Measurements from ENCODE around the gene CLDN11.

CLDN11 gene

GRCh38 chr3:170473358-170473757 lies 54.7 kb downstream of the CLDN11 start:
- no peak for DNase-seq

- DNase-seq = no peak
Measured at GRCh38 chr3:170475092-170475685, 56.5 kb downstream of the CLDN11 start.

GRCh38 chr3:170476291-170476690 lies 57.6 kb downstream of the CLDN11 start:
- DNase-seq = no peak

GRCh38 chr3:170477395-170477794 lies 58.7 kb downstream of the CLDN11 start:
- peak; percentile 10 for DNase-seq

- DNase-seq = no peak
Measured at GRCh38 chr3:170480111-170480510, 61.4 kb downstream of the CLDN11 start.

GRCh38 chr3:170482199-170482598 lies 63.5 kb downstream of the CLDN11 start:
- no peak for DNase-seq

- no peak for DNase-seq
Measured at GRCh38 chr3:170483485-170484262, 65.0 kb downstream of the CLDN11 start.

Data from activated CD4-positive, alpha-beta T cell treated with anti-CD3 and anti-CD28 coated beads, Interleukin-2, amount 50 U/mL, for 16 hours (primary cell).